Neural crest cell (in vitro differentiated cells): Measurements from ENCODE around the gene GMNC. TPM values are rescaled to one million over a fixed set of nuclear protein-coding genes. Genes with fewer than 3 reads are reported as not detected.

Experiments used
- DNase-seq: peaks from one replicate; pipeline ENCODE4 v3.0.0; 2021; ENCODE audit warnings: low read depth, mixed read lengths, low spot score
- H3K27ac Mint-ChIP-seq: one replicate; pipeline ENCODE4 v1.8.0; 2021; ENCODE audit warnings: mild to moderate bottlenecking, mixed read lengths; ENCODE audit not compliant: unreplicated experiment
- H3K27me3 Mint-ChIP-seq: 2 replicates; pipeline ENCODE4 v1.8.0; 2021; ENCODE audit warnings: low read depth, mild to moderate bottlenecking, mixed read lengths
- H3K36me3 Mint-ChIP-seq: 2 replicates; pipeline ENCODE4 v1.8.0; 2021; ENCODE audit warnings: low read depth, mild to moderate bottlenecking, mixed read lengths
- H3K4me1 Mint-ChIP-seq: 2 replicates; pipeline ENCODE4 v1.8.0; 2021; ENCODE audit warnings: mixed read lengths
- H3K4me3 Mint-ChIP-seq: one replicate; pipeline ENCODE4 v1.8.0; 2021; ENCODE audit warnings: mild to moderate bottlenecking, mixed read lengths
- H3K9me3 Mint-ChIP-seq: 2 replicates; pipeline ENCODE4 v1.8.0; 2021; ENCODE audit warnings: mixed read lengths
- total RNA-seq: library from RNA; stranded (reverse); gene quantifications from 2 replicates; pipeline ENCODE4 v1.2.1, GENCODE V29; 2021
- TF ChIP-seq, protein P1 (sequence below): fragments of 200-600 bp; sonication (generic); conservative IDR thresholded peaks from 2 replicates; pipeline ENCODE4 v1.5.0; 2021; ENCODE audit warnings: antibody characterized with exemption, mild to moderate bottlenecking

Gene GMNC
- total RNA-seq, 1 donor from 2014 or later: not detected

- no peak overlapping the region for H3K27ac Mint-ChIP-seq
- no peaks in the 10 kb centered on the region for H3K36me3 Mint-ChIP-seq
- TF ChIP-seq, protein P1, sequence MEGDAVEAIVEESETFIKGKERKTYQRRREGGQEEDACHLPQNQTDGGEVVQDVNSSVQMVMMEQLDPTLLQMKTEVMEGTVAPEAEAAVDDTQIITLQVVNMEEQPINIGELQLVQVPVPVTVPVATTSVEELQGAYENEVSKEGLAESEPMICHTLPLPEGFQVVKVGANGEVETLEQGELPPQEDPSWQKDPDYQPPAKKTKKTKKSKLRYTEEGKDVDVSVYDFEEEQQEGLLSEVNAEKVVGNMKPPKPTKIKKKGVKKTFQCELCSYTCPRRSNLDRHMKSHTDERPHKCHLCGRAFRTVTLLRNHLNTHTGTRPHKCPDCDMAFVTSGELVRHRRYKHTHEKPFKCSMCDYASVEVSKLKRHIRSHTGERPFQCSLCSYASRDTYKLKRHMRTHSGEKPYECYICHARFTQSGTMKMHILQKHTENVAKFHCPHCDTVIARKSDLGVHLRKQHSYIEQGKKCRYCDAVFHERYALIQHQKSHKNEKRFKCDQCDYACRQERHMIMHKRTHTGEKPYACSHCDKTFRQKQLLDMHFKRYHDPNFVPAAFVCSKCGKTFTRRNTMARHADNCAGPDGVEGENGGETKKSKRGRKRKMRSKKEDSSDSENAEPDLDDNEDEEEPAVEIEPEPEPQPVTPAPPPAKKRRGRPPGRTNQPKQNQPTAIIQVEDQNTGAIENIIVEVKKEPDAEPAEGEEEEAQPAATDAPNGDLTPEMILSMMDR: no peak
- DNase-seq: no peak
- H3K4me3 Mint-ChIP-seq: no peak overlapping the region
- H3K4me1 Mint-ChIP-seq: no peaks in the 10 kb centered on the region
- peaks cover 6% of the 10 kb centered on the region for H3K27me3 Mint-ChIP-seq
- no peaks in the 10 kb centered on the region for H3K9me3 Mint-ChIP-seq
Observed at GRCh38 chr3:190848870-190849269, 13.6 kb downstream of the GMNC start.

DNA sequence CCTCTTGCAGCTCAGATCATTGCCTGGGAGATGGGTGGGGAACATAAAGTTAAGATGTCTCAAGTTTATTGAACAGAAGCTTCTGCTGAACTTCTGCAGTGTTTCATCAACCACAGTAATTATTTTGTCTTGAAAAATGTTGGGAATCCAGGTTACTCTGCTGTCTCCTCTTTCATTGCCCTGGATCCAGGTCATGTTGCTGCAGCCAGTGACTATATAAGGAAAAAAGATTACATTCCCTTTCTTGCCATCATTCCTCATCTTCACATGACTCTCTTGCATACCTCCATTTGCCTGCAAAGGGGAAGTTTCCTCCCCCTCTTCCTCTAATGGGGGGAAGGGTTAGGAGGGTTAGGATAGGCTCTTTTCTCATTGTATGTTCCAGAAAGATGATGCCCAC is 15.1 kb downstream of the GMNC start:
- Mint-ChIP-seq H3K27me3 (peaks cover 14% of the 10 kb centered on the region), H3K9me3 (no peaks in the 10 kb centered on the region), H3K4me3 (no peak overlapping the region), H3K4me1 (no peaks in the 10 kb centered on the region), H3K27ac (no peak overlapping the region), H3K36me3 (no peaks in the 10 kb centered on the region)
- DNase-seq: no peak
- TF ChIP-seq, protein P1: no peak

DNA sequence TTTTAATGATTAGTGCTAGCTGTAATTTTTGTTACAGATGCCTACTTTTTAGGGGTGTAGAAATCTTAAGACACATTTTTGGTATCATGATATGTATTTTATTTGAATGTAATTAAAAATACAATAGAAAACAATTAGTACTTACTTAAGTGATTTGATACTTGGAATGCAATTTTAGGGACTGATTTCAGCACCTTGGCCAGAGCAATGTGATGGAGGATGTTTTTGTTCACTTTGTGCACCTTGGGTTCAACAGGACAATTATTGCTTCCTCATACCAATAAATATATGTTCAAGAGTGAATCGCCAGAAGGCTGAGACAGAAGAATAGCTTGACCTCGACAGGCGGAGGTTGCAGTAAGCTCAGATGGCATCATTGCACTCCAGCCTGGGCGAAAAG is 22.3 kb downstream of the GMNC start:
- Mint-ChIP-seq H3K4me3 (no peak overlapping the region), H3K27ac (no peak overlapping the region), H3K36me3 (no peaks in the 10 kb centered on the region), H3K9me3 (no peaks in the 10 kb centered on the region), H3K27me3 (peaks cover 25% of the 10 kb centered on the region), H3K4me1 (no peaks in the 10 kb centered on the region)
- TF ChIP-seq, protein P1: no peak
- no peak for DNase-seq

- H3K9me3 Mint-ChIP-seq: no peaks in the 10 kb centered on the region
- TF ChIP-seq, protein P1: no peak
- no peaks in the 10 kb centered on the region for H3K36me3 Mint-ChIP-seq
- H3K27me3 Mint-ChIP-seq: no peaks in the 10 kb centered on the region
- H3K4me1 Mint-ChIP-seq: no peaks in the 10 kb centered on the region
- no peak overlapping the region for H3K4me3 Mint-ChIP-seq
- H3K27ac Mint-ChIP-seq: no peak overlapping the region
- no peak for DNase-seq
Observed at GRCh38 chr3:190831225-190831624, 31.3 kb downstream of the GMNC start.

DNA sequence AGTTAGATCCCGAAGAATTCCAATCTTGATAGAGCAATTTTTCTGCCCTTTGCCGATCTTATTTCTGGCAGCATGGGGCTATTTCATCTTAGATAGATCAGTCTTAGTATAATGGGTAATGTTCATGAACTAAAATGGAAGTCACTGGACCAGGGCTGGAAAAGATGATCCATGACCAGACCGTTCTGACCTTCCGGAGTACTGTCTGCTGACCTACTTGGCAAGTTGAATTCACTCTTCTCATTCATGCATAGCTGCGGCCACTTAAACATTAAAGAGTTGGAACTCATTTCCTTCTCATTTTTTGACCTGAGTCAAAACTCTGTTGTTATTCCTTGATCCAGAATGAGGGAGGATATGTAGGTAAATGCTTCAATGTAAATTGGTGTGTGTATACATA is 32.5 kb downstream of the GMNC start:
- H3K27ac Mint-ChIP-seq: no peak overlapping the region
- no peaks in the 10 kb centered on the region for H3K9me3 Mint-ChIP-seq
- no peaks in the 10 kb centered on the region for H3K36me3 Mint-ChIP-seq
- H3K4me3 Mint-ChIP-seq: no peak overlapping the region
- no peaks in the 10 kb centered on the region for H3K27me3 Mint-ChIP-seq
- TF ChIP-seq, protein P1: no peak
- no peaks in the 10 kb centered on the region for H3K4me1 Mint-ChIP-seq
- no peak for DNase-seq

DNA sequence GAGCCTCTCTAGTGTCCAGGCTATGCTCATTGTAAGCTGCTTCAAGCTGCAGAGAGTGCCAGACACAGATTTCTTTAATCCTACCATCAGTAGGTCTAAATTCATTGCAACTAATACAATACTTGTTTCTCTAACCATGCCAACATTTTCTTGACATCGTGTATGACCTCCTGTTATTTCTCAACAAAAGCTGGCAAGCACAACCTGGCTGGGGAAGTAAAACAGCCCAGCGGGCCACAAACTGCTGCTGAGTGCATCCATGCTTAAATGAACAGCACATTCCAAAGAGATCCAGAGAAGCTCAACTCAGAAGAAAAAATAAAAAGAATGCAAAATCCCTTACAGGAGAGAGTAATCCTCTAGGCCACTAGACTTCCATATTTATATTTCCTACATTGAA is 36.5 kb downstream of the GMNC start:
- H3K36me3 Mint-ChIP-seq: no peaks in the 10 kb centered on the region
- TF ChIP-seq, protein P1: no peak
- DNase-seq: no peak
- H3K4me3 Mint-ChIP-seq: no peak overlapping the region
- H3K27me3 Mint-ChIP-seq: no peaks in the 10 kb centered on the region
- no peaks in the 10 kb centered on the region for H3K9me3 Mint-ChIP-seq
- H3K4me1 Mint-ChIP-seq: no peaks in the 10 kb centered on the region
- no peak overlapping the region for H3K27ac Mint-ChIP-seq
